Measurements from ENCODE around the gene SFT2D1.
"Not testable (repeated sequence)": the region's sequence is repeated elsewhere in the genome, so short reads cannot be mapped to it uniquely, and the experiment has no call there.

The SFT2D1 gene

GRCh38 chr6:166342349-166343149 lies at the start of gene SFT2D1:
TSS of gene SFT2D1 (minus strand) at chr6:166342545. CDS start at chr6:166342481, 64 bp downstream.
- DNase-seq (ENCODE audit: low spot score) = peak; percentile 75

- no peak for DNase-seq (ENCODE audit: low spot score)
These were observed 46.8 kb upstream of the SFT2D1 start for GRCh38 chr6:166389119-166389518.

- DNase-seq (ENCODE audit: low spot score) = no peak
These were observed 46.1 kb upstream of the SFT2D1 start for GRCh38 chr6:166388290-166389004.

GRCh38 chr6:166387642-166388289 lies 45.4 kb upstream of the SFT2D1 start:
- no peak for DNase-seq (ENCODE audit: low spot score)

- not testable (repeated sequence) for DNase-seq (ENCODE audit: low spot score)
These were observed 44.8 kb upstream of the SFT2D1 start for GRCh38 chr6:166387098-166387497.

- no peak for DNase-seq (ENCODE audit: low spot score)
These were observed 43.8 kb upstream of the SFT2D1 start for GRCh38 chr6:166386111-166386510.

- DNase-seq (ENCODE audit: low spot score) = not testable (repeated sequence)
These were observed 41.5 kb upstream of the SFT2D1 start for GRCh38 chr6:166383802-166384363.

- DNase-seq (ENCODE audit: low spot score) = peak; percentile 95
These were observed 40.8 kb upstream of the SFT2D1 start, which contains the start of gene MPC1 for GRCh38 chr6:166382933-166383801. TSS of gene MPC1 (minus strand) at chr6:166382940. CDS start at chr6:166382876, 64 bp downstream.

GRCh38 chr6:166382500-166382932 lies 40.2 kb upstream of the SFT2D1 start:
- DNase-seq (ENCODE audit: low spot score) = peak; percentile 30

- peak; percentile 57 for DNase-seq (ENCODE audit: low spot score)
These were observed 39.6 kb upstream of the SFT2D1 start for GRCh38 chr6:166381733-166382499.

GRCh38 chr6:166381381-166381732 lies 39.0 kb upstream of the SFT2D1 start:
- no peak for DNase-seq (ENCODE audit: low spot score)

- no peak for DNase-seq (ENCODE audit: low spot score)
These were observed 37.5 kb upstream of the SFT2D1 start for GRCh38 chr6:166379800-166380199.

GRCh38 chr6:166379103-166379586 lies 36.8 kb upstream of the SFT2D1 start:
- no peak for DNase-seq (ENCODE audit: low spot score)

GRCh38 chr6:166377721-166378120 lies 35.4 kb upstream of the SFT2D1 start:
- no peak for DNase-seq (ENCODE audit: low spot score)

GRCh38 chr6:166375013-166375412 lies 32.7 kb upstream of the SFT2D1 start:
- no peak for DNase-seq (ENCODE audit: low spot score)

- DNase-seq (ENCODE audit: low spot score) = no peak
These were observed 28.1 kb upstream of the SFT2D1 start for GRCh38 chr6:166370489-166370888.

GRCh38 chr6:166369782-166370181 lies 27.4 kb upstream of the SFT2D1 start:
- DNase-seq (ENCODE audit: low spot score) = no peak

- no peak for DNase-seq (ENCODE audit: low spot score)
These were observed 24.6 kb upstream of the SFT2D1 start for GRCh38 chr6:166366921-166367320.

- DNase-seq (ENCODE audit: low spot score) = no peak
These were observed 23.5 kb upstream of the SFT2D1 start for GRCh38 chr6:166365806-166366205.

GRCh38 chr6:166365221-166365620 lies 22.9 kb upstream of the SFT2D1 start:
- DNase-seq (ENCODE audit: low spot score) = peak; percentile 60

Data from globus pallidus (tissue), 1 donor.